ENCODE results near the gene AHDC1.

The AHDC1 gene

GRCh38 chr1:27552911-27553420 lies 51.0 kb downstream of the AHDC1 start:
- TF ChIP-seq, protein P1, sequence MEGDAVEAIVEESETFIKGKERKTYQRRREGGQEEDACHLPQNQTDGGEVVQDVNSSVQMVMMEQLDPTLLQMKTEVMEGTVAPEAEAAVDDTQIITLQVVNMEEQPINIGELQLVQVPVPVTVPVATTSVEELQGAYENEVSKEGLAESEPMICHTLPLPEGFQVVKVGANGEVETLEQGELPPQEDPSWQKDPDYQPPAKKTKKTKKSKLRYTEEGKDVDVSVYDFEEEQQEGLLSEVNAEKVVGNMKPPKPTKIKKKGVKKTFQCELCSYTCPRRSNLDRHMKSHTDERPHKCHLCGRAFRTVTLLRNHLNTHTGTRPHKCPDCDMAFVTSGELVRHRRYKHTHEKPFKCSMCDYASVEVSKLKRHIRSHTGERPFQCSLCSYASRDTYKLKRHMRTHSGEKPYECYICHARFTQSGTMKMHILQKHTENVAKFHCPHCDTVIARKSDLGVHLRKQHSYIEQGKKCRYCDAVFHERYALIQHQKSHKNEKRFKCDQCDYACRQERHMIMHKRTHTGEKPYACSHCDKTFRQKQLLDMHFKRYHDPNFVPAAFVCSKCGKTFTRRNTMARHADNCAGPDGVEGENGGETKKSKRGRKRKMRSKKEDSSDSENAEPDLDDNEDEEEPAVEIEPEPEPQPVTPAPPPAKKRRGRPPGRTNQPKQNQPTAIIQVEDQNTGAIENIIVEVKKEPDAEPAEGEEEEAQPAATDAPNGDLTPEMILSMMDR (IDR thresholded peaks at IDR 0.05; ENCODE audit: low read depth, low read length) = no peak
- H3K4me3 ChIP-seq (replicated peaks in 1 of 2; ENCODE audit: low read depth in 2 of 2, low read length in 2 of 2) = no peak overlapping the region
- DNase-seq (ENCODE audit: low read depth in 2 of 2) = no peak

- no peak for DNase-seq (ENCODE audit: low read depth in 2 of 2)
- TF ChIP-seq, protein P1 (IDR thresholded peaks at IDR 0.05; ENCODE audit: low read depth, low read length) = no peak
- H3K4me3 ChIP-seq (replicated peaks in 1 of 2; ENCODE audit: low read depth in 2 of 2, low read length in 2 of 2) = no peak overlapping the region
Measured at GRCh38 chr1:27551953-27552312, 52.0 kb downstream of the AHDC1 start.

DNA sequence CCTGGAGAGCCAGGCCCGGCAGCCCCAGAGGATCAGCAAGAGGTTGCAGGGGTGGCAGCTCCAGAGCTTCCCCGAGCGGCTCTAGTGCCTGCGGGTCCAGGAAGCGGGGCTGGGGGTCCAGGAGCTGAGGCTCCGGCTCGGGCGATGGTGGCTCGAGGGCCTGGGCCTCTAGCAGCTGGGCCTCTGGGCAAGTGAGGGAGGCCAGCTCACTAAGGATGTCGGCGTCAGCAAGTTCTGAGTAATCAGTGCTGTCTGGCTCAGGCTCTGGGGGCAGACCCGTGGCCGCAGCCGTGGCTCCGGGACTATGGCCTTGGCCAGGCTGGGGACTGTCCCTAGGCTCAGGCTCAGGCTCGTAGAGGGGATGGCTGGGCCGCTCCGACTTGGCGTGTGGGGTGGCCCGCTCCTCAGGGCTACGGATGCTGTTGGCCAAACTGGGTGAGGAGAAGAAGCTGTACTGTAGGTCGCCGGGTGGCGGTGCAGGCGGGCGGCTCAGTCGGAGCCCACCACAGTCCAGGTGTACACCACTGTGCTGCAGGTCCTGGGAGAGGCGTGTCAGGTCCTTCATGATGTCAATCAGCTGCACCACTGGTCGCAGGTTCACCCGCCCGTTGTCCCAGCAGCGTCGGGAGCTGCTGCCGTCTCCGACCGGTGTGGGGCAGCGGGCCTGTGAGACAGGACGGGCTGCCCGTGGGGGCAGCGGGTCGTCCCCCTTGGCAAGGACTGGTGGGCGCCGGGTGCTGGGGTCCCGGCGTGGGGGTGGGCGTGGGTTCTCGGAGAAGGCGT lies 52.6 kb downstream of the AHDC1 start:
- DNase-seq (ENCODE audit: low read depth in 2 of 2) = no peak
- TF ChIP-seq, protein P1 (IDR thresholded peaks at IDR 0.05; ENCODE audit: low read depth, low read length) = no peak
- H3K4me3 ChIP-seq (replicated peaks in 1 of 2; ENCODE audit: low read depth in 2 of 2, low read length in 2 of 2) = no peak overlapping the region

- TF ChIP-seq, protein P1 (IDR thresholded peaks at IDR 0.05; ENCODE audit: low read depth, low read length) = no peak
- no peak overlapping the region for H3K4me3 ChIP-seq (replicated peaks in 1 of 2; ENCODE audit: low read depth in 2 of 2, low read length in 2 of 2)
- DNase-seq (ENCODE audit: low read depth in 2 of 2) = no peak
Measured at GRCh38 chr1:27550510-27551169, 53.3 kb downstream of the AHDC1 start.

- DNase-seq (ENCODE audit: low read depth in 2 of 2) = no peak
- TF ChIP-seq, protein P1 (IDR thresholded peaks at IDR 0.05; ENCODE audit: low read depth, low read length) = no peak
- H3K4me3 ChIP-seq (replicated peaks in 1 of 2; ENCODE audit: low read depth in 2 of 2, low read length in 2 of 2) = no peak overlapping the region
Measured at GRCh38 chr1:27549807-27550408, 54.0 kb downstream of the AHDC1 start.

DNA sequence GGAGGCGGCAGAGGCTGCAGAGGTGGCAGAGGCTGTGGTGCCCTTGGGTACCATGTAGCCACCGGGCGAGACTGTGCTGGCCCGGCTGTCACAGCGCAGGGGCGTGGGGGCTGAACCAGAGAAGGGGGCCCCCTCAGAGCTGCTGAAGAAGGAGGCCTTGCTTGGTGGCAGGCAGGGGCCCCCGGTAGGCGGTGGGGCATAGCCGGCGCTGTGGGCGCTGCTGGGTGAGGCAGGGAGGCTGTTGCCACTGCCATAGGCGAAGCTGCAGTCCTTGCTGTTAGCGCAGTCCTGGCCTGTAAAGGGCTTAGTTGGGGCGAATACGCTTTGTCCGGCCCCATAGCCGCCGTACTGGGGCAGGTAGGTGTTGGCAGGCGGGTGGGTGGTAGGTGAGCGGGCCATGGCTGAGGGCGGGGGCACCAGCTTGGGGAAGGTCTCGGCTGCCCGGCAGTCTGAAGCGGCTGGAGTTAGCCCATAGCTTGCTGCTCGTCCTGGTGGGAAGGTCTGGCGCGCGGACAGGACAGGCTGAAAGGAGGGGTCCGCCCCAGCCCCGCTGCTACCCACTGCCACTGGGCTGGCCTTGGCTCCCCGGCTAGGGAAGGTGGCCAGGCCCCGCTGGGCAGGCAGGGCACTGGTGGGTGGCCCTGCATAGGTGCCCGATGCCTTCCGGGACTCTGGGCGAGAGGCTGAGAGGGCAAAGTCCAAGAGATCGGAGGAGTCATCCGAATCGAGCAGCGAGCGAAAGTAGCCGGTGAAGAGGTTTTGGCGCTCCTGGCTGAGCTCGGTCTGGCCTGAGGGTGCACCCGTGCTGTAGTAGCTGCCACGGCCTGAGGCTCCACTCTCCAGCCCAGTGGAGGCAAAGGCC lies 54.9 kb downstream of the AHDC1 start:
- TF ChIP-seq, protein P1 (IDR thresholded peaks at IDR 0.05; ENCODE audit: low read depth, low read length) = no peak
- no peak for DNase-seq (ENCODE audit: low read depth in 2 of 2)
- H3K4me3 ChIP-seq (replicated peaks in 1 of 2; ENCODE audit: low read depth in 2 of 2, low read length in 2 of 2) = no peak overlapping the region

Measured in cardiac fibroblast (primary cell).